IMR-90 (cell line): ENCODE results near the gene CDON. TPM values are rescaled to one million over a fixed set of nuclear protein-coding genes. Genes with fewer than 3 reads are reported as not detected.

Source experiments
- ATAC-seq: fragments of 200-7000 bp; cut with Tn5 transposase; 2 replicates; pipeline ENCODE4 v1.9.1; 2020; ENCODE audit warnings: low read depth, mild to moderate bottlenecking, moderate library complexity
- BruUV-seq: library from RNA; stranded (reverse); fragments of 400-500 nt; replicated peaks from 2 replicates; lab custom pipeline; 2021; lab: Mats Ljungman, UMichigan
- CTCF ChIA-PET: fragments of 300-600 bp; formaldehyde crosslinking; extraction: SDS; loops from one replicate; lab custom pipeline; 2021; ENCODE audit warnings: antibody characterized with exemption; lab: Yijun Ruan, JAX
- POLR2A ChIA-PET: fragments of 300-600 bp; sonication (Branson Sonifier 250); formaldehyde crosslinking; loops from one replicate; lab custom pipeline; 2022; ENCODE audit warnings: antibody characterized with exemption; ENCODE audit not compliant: unreplicated experiment; lab: Charles Lee
- DNase-seq: peaks from one replicate; pipeline ENCODE4 v3.0.0; 2013
- H2AFZ ChIP-seq: replicated peaks from 2 replicates; pipeline ENCODE3; 2013; ENCODE audit warnings: low read length, mild to moderate bottlenecking; ENCODE audit not compliant: poor library complexity
- H2AK5ac ChIP-seq: 2 replicates; pipeline ENCODE4 v1.6.1; 2013; ENCODE audit warnings: low read depth, low read length, inconsistent platforms
- H2AK9ac ChIP-seq: replicated peaks from 2 replicates; pipeline ENCODE3; 2013; ENCODE audit warnings: mild to moderate bottlenecking, low read depth, low read length, moderate library complexity; ENCODE audit not compliant: poor library complexity
- H2BK120ac ChIP-seq: 2 replicates; pipeline ENCODE4 v1.6.1; 2013; ENCODE audit warnings: low read depth, low read length, inconsistent platforms
- H2BK15ac ChIP-seq: 3 replicates; pipeline ENCODE4 v1.6.1; 2013; ENCODE audit warnings: low read depth, low read length, inconsistent platforms
- H2BK20ac ChIP-seq: 2 replicates; pipeline ENCODE4 v1.6.1; 2013; ENCODE audit warnings: low read depth, mild to moderate bottlenecking, inconsistent platforms, low read length, moderate library complexity
- H2BK5ac ChIP-seq: 2 replicates; pipeline ENCODE4 v1.6.1; 2013; ENCODE audit warnings: mild to moderate bottlenecking, low read depth, low read length, inconsistent platforms; ENCODE audit not compliant: poor library complexity, severe bottlenecking
- H3K14ac ChIP-seq: replicated peaks from 2 replicates; pipeline ENCODE4 v1.6.1; 2013; ENCODE audit warnings: low read depth, low read length, inconsistent platforms
- H3K18ac ChIP-seq: 2 replicates; pipeline ENCODE4 v1.6.1; 2013; ENCODE audit warnings: low read depth, low read length, control low read depth
- H3K23ac ChIP-seq: 2 replicates; pipeline ENCODE4 v1.6.1; 2013; ENCODE audit warnings: low read depth, low read length, inconsistent platforms
- H3K27ac ChIP-seq: 2 replicates; pipeline ENCODE4 v1.5.1; 2013; ENCODE audit warnings: mild to moderate bottlenecking, control low read depth, low read length; ENCODE audit not compliant: insufficient read depth
- H3K27me3 ChIP-seq: 2 replicates; pipeline ENCODE4 v1.6.1; 2013; ENCODE audit warnings: low read length; ENCODE audit not compliant: control insufficient read depth, insufficient read depth
- H3K36me3 ChIP-seq: 2 replicates; pipeline ENCODE4 v1.6.1; 2013; ENCODE audit warnings: low read length, mixed read lengths; ENCODE audit not compliant: control insufficient read depth, insufficient read depth
- H3K4ac ChIP-seq: 2 replicates; pipeline ENCODE4 v1.6.1; 2013; ENCODE audit warnings: low read depth, low read length, inconsistent platforms
- H3K4me1 ChIP-seq: 2 replicates; pipeline ENCODE4 v1.6.1; 2013; ENCODE audit warnings: low read length, mixed read lengths; ENCODE audit not compliant: control insufficient read depth, insufficient read depth
- H3K4me2 ChIP-seq: 2 replicates; pipeline ENCODE4 v1.6.1; 2013; ENCODE audit warnings: low read depth, mild to moderate bottlenecking, control low read depth, low read length, moderate library complexity
- H3K4me3 ChIP-seq: 2 replicates; pipeline ENCODE4 v1.5.1; 2013; ENCODE audit warnings: low read depth, mild to moderate bottlenecking, control low read depth, low read length, moderate library complexity; ENCODE audit not compliant: insufficient read depth
- H3K56ac ChIP-seq: 2 replicates; pipeline ENCODE4 v1.6.1; 2013; ENCODE audit warnings: low read length, inconsistent platforms; ENCODE audit not compliant: insufficient read depth; ENCODE audit errors: extremely low read depth
- H3K79me1 ChIP-seq, 2 experiments: 2 replicates each; pipeline ENCODE4 v1.6.1; 2013; ENCODE audit warnings: low read length in 2 of 2, inconsistent platforms in 1 of 2, low read depth in 1 of 2
- H3K9ac ChIP-seq: 2 replicates; pipeline ENCODE4 v1.6.1; 2013; ENCODE audit warnings: low read depth, low read length, control low read depth
- H3K9me1 ChIP-seq: 2 replicates; pipeline ENCODE4 v1.6.1; 2013; ENCODE audit warnings: low read length, inconsistent platforms; ENCODE audit not compliant: insufficient read depth
- H3K9me3 ChIP-seq: 2 replicates; pipeline ENCODE4 v1.6.1; 2013; ENCODE audit warnings: low read length; ENCODE audit not compliant: control insufficient read depth, insufficient read depth
- H4K20me1 ChIP-seq: 2 replicates; pipeline ENCODE4 v1.6.1; 2013; ENCODE audit warnings: low read length, inconsistent platforms; ENCODE audit not compliant: insufficient read depth
- H4K5ac ChIP-seq: 2 replicates; pipeline ENCODE4 v1.6.1; 2013; ENCODE audit warnings: mild to moderate bottlenecking, low read depth, low read length, control low read depth
- H4K8ac ChIP-seq, 2 experiments: 2 replicates each; pipeline ENCODE4 v1.6.1; 2013; ENCODE audit warnings: low read depth in 2 of 2, low read length in 2 of 2, control low read depth in 1 of 2, inconsistent platforms in 1 of 2
- H4K91ac ChIP-seq: 2 replicates; pipeline ENCODE4 v1.6.1; 2013; ENCODE audit warnings: low read depth, low read length, inconsistent platforms; ENCODE audit not compliant: insufficient read depth
- CEBPB ChIP-seq: IDR thresholded peaks from 2 replicates; pipeline ENCODE4 v1.6.1; 2012; ENCODE audit warnings: low read depth, low read length, improper control_type of control experiment
- FOS ChIP-seq: fragments of 150-350 bp; IDR thresholded peaks from 2 replicates; pipeline ENCODE4 v1.6.1; 2016; ENCODE audit warnings: low read depth, low read length
- MAFK ChIP-seq: IDR thresholded peaks from 2 replicates; pipeline ENCODE4 v1.6.1; 2012; ENCODE audit warnings: low read depth, low read length, improper control_type of control experiment
- MXI1 ChIP-seq: IDR thresholded peaks from 2 replicates; pipeline ENCODE4 v1.6.1; 2012; ENCODE audit warnings: low read depth, mild to moderate bottlenecking, low read length, moderate library complexity, borderline replicate concordance
- NFE2L2 ChIP-seq: fragments of 150-350 bp; IDR thresholded peaks from 2 replicates; pipeline ENCODE4 v1.6.1; 2016; ENCODE audit warnings: low read depth, mild to moderate bottlenecking, low read length
- RFX5 ChIP-seq: IDR thresholded peaks from 2 replicates; pipeline ENCODE4 v1.8.0; 2012; ENCODE audit warnings: low read depth, mild to moderate bottlenecking, low read length, moderate library complexity
- SMC3 ChIP-seq: fragments of 150-350 bp; IDR thresholded peaks from 2 replicates; pipeline ENCODE4 v1.6.1; 2016; ENCODE audit warnings: low read depth, mild to moderate bottlenecking, antibody characterized with exemption, low read length, moderate library complexity
- WGBS, 2 experiments: methylation state at CpG; one replicate each; pipeline versions ENCODE4 v1.1.5 to v1.1.7; 2013; ENCODE audit warnings: missing lambda C conversion rate in 2 of 2; ENCODE audit not compliant: insufficient read length in 1 of 2; ENCODE audit errors: extremely low coverage in 2 of 2; 5-methylcytosine and 5-hydroxymethylcytosine counted together
- dilution Hi-C: fragments of 300-500 bp; cut with HindIII; formaldehyde crosslinking; loops from one replicate; pipeline ENCODE4 v1.14.3; 2018; ENCODE audit warnings: low sequenced_read_pairs; ENCODE audit not compliant: unreplicated experiment
- in situ Hi-C: fragments of 300-500 bp; cut with MboI; formaldehyde crosslinking; loops from 3 replicates; pipeline ENCODE4 v1.14.3; 2019; ENCODE audit warnings: low sequenced_read_pairs, inconsistent platforms, mixed read lengths
- intact Hi-C: fragments of 100-400 bp; cut with micrococcal nuclease; formaldehyde crosslinking; loops from 2 replicates; pipeline ENCODE4 v1.10.0; 2022
- polyA plus RNA-seq, 3 experiments: library from polyadenylated mRNA; depleted of rRNA; stranded (reverse); fragments of >200 nt; gene quantifications; 2 replicates each; pipeline ENCODE4 v1.2.3, GENCODE V29; 2012; ENCODE audit warnings: low replicate concordance in 1 of 3
- total RNA-seq: library from RNA; depleted of rRNA; stranded (reverse); fragments of >200 nt; gene quantifications from 2 replicates; pipeline ENCODE4 v1.2.3, GENCODE V29; 2012

Gene CDON
- total and polyA plus RNA-seq, 2 of the 4 experiments (the other 2 are of a cell fraction), result 1.2 to 3.8 TPM

DNA sequence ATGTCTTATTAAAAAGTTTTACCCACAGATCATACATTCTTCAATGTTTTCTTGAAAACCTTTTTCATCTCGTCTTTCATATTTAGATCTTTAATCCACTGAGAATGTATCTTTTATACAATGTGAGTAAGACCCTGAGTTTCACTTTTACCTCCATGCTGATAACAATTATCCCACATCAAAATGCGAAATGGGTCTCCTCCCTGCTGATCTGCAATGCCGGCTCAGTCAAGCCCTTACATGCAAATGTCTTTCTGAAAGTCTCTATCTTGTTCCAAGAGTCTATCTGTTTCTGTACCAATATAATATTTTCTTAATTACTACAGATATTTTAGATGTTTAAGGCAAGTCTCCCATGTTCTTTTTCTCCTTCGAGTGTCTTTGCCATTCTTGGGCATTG is 50.9 kb downstream of the CDON start:
- Histone ChIP-seq H2BK20ac (no peak overlapping the region), H3K23ac (no peak overlapping the region), H2BK15ac (no peak overlapping the region), H3K27me3 (peaks cover 2% of the 10 kb centered on the region), H3K4ac (no peak overlapping the region), H2AK9ac (no peak overlapping the region), H2BK5ac (no peak overlapping the region), H3K27ac (no peak overlapping the region), H3K4me3 (no peak overlapping the region), H4K5ac (no peak overlapping the region), H3K79me1 (no peaks in the 10 kb centered on the region), H3K56ac (no peak overlapping the region), H3K9ac (no peak overlapping the region), H4K20me1 (no peaks in the 10 kb centered on the region), H3K4me1 (no peaks in the 10 kb centered on the region), H4K91ac (no peak overlapping the region), H4K8ac (no peak overlapping the region), H2BK120ac (no peak overlapping the region), H3K9me3 (no peaks in the 10 kb centered on the region), H3K14ac (no peak overlapping the region), H2AFZ (no peak overlapping the region), H2AK5ac (no peak overlapping the region), H3K36me3 (no peaks in the 10 kb centered on the region), H3K4me2 (no peak overlapping the region), H3K18ac (no peak overlapping the region), H3K9me1 (no peaks in the 10 kb centered on the region)
- no peak for ATAC-seq
- BruUV-seq, result no TSS peak
- no peak for DNase-seq
- intact Hi-C loops, result loop anchor here (5.0 kb wide), 1 partner anchor 36 kb away; no protein-coding TSS in a partner anchor
- ChIA-PET POLR2A (no interaction called here), CTCF (no interaction called here)
- WGBS, 2 experiments, result no CpG with 5 or more reads among the region's 4 CpGs
- dilution Hi-C loops, result no loop called here
- in situ Hi-C loops, result no loop called here
- no peak for TF ChIP-seq CEBPB
- TF ChIP-seq RFX5, result no peak
- TF ChIP-seq SMC3, result no peak
- TF ChIP-seq MXI1, result no peak
- TF ChIP-seq MAFK, result no peak
- TF ChIP-seq FOS, result no peak
- no peak for TF ChIP-seq NFE2L2
